Mesenchymal stem cell (in vitro differentiated cells and primary cell): ENCODE data around the gene RAB30.

Experiments used
- DNase-seq: peaks from one replicate; pipeline ENCODE4 v3.0.0-alpha.2; 2013
- H2AFZ ChIP-seq: one replicate; pipeline ENCODE4 v1.6.1; 2013; ENCODE audit warnings: low read depth, mild to moderate bottlenecking, control low read depth, inconsistent platforms, low read length, moderate library complexity
- H2AK5ac ChIP-seq: 2 replicates; pipeline ENCODE4 v1.6.1; 2013; ENCODE audit warnings: low read length, moderate library complexity, mild to moderate bottlenecking, inconsistent platforms; ENCODE audit not compliant: severe bottlenecking
- H2BK120ac ChIP-seq: one replicate; pipeline ENCODE4 v1.6.1; 2013; ENCODE audit warnings: low read depth, mild to moderate bottlenecking, inconsistent platforms, low read length, moderate library complexity
- H2BK12ac ChIP-seq, 2 experiments: one replicate each; pipeline ENCODE4 v1.6.1; 2013; ENCODE audit warnings: inconsistent platforms in 2 of 2, low read length in 2 of 2, mild to moderate bottlenecking in 2 of 2, moderate library complexity in 2 of 2, control low read depth in 1 of 2
- H2BK15ac ChIP-seq: one replicate; pipeline ENCODE4 v1.6.1; 2013; ENCODE audit warnings: mild to moderate bottlenecking, low read depth, inconsistent platforms; ENCODE audit not compliant: poor library complexity, severe bottlenecking
- H2BK5ac ChIP-seq: 2 replicates; pipeline ENCODE4 v1.6.1; 2013; ENCODE audit warnings: low read depth, mild to moderate bottlenecking, low read length, control low read depth, inconsistent platforms; ENCODE audit not compliant: poor library complexity, severe bottlenecking
- H3K14ac ChIP-seq, 2 experiments: one replicate each; pipeline ENCODE4 v1.6.1; 2013; ENCODE audit warnings: inconsistent platforms in 2 of 2, low read length in 2 of 2, control low read depth in 1 of 2, mild to moderate bottlenecking in 1 of 2, moderate library complexity in 1 of 2
- H3K18ac ChIP-seq, 2 experiments: one replicate each; pipeline ENCODE4 v1.6.1; 2013; ENCODE audit warnings: inconsistent platforms in 2 of 2, low read length in 2 of 2, control low read depth in 1 of 2, low read depth in 1 of 2, mild to moderate bottlenecking in 1 of 2
- H3K23ac ChIP-seq, 2 experiments: one replicate each; pipeline ENCODE4 v1.6.1; 2013; ENCODE audit warnings: inconsistent platforms in 2 of 2, low read length in 2 of 2, mild to moderate bottlenecking in 2 of 2, moderate library complexity in 2 of 2, control low read depth in 1 of 2
- H3K27ac ChIP-seq: 2 replicates; pipeline ENCODE4 v1.5.1; 2013; ENCODE audit warnings: mild to moderate bottlenecking, moderate library complexity, low read length, control low read depth, inconsistent platforms; ENCODE audit not compliant: poor library complexity, severe bottlenecking
- H3K27me3 ChIP-seq, 2 experiments: 2 replicates each; pipeline versions ENCODE4 v1.6.1 to v1.7.0; 2013; ENCODE audit warnings: low read length in 2 of 2, mild to moderate bottlenecking in 2 of 2, moderate library complexity in 2 of 2, control low read depth in 1 of 2, inconsistent platforms in 1 of 2; ENCODE audit not compliant: control insufficient read depth in 1 of 2, insufficient read depth in 1 of 2
- H3K36me3 ChIP-seq, 2 experiments: 2 replicates each; pipeline versions ENCODE4 v1.6.1 to v1.7.0; 2013; ENCODE audit warnings: low read length in 2 of 2, control low read depth in 1 of 2, inconsistent platforms in 1 of 2, low read depth in 1 of 2, mild to moderate bottlenecking in 1 of 2; ENCODE audit not compliant: insufficient read depth in 2 of 2, control insufficient read depth in 1 of 2
- H3K4ac ChIP-seq, 2 experiments: one replicate each; pipeline ENCODE4 v1.6.1; 2013; ENCODE audit warnings: inconsistent platforms in 2 of 2, low read length in 2 of 2, mild to moderate bottlenecking in 2 of 2, moderate library complexity in 2 of 2, control low read depth in 1 of 2, low read depth in 1 of 2
- H3K4me1 ChIP-seq: 2 replicates; pipeline ENCODE4 v1.6.1; 2013; ENCODE audit warnings: low read depth, low read length, control low read depth; ENCODE audit not compliant: control insufficient read depth, insufficient read depth
- H3K4me2 ChIP-seq: 2 replicates; pipeline ENCODE4 v1.6.1; 2013; ENCODE audit warnings: low read length, mild to moderate bottlenecking, inconsistent platforms; ENCODE audit not compliant: poor library complexity, severe bottlenecking
- H3K4me3 ChIP-seq, 2 experiments: 2 replicates each; pipeline versions ENCODE4 v1.5.1 to v1.7.0; 2013; ENCODE audit warnings: low read length in 2 of 2, mild to moderate bottlenecking in 2 of 2, control low read depth in 1 of 2, low read depth in 1 of 2; ENCODE audit not compliant: insufficient read depth in 1 of 2
- H3K79me1 ChIP-seq: replicated peaks from 2 replicates; pipeline ENCODE4 v1.6.1; 2013; ENCODE audit warnings: mild to moderate bottlenecking, control low read depth, low read length, inconsistent platforms; ENCODE audit not compliant: poor library complexity, severe bottlenecking
- H3K9ac ChIP-seq: 2 replicates; pipeline ENCODE4 v1.7.0; 2013; ENCODE audit warnings: mild to moderate bottlenecking, low read length, moderate library complexity
- H3K9me3 ChIP-seq: 2 replicates; pipeline ENCODE4 v1.7.0; 2013; ENCODE audit warnings: mild to moderate bottlenecking, low read length; ENCODE audit not compliant: control insufficient read depth
- H4K8ac ChIP-seq: one replicate; pipeline ENCODE4 v1.6.1; 2013; ENCODE audit warnings: inconsistent platforms, mild to moderate bottlenecking, low read length, moderate library complexity
- H4K91ac ChIP-seq: one replicate; pipeline ENCODE4 v1.6.1; 2013; ENCODE audit warnings: mild to moderate bottlenecking, low read length, inconsistent platforms
- WGBS: methylation state at CpG from one replicate; pipeline ENCODE4 v1.1.7; 2013; ENCODE audit warnings: mixed read lengths; 5-methylcytosine and 5-hydroxymethylcytosine counted together

Gene RAB30

GRCh38 chr11:82981852-82982251 lies 89.8 kb downstream of the RAB30 start:
- H3K27ac ChIP-seq: no peak overlapping the region
- no peak overlapping the region for H4K8ac ChIP-seq
- H2BK15ac ChIP-seq: no peak overlapping the region
- no peak overlapping the region for H3K23ac ChIP-seq
- no peak overlapping the region for H3K4me2 ChIP-seq
- WGBS: 86% methylated on average over 5 of the region's 6 CpGs
- H2BK12ac ChIP-seq: no peak overlapping the region
- no peak overlapping the region for H3K9ac ChIP-seq
- H2AK5ac ChIP-seq: peak overlapping the region; percentile 65
- H3K27me3 ChIP-seq: no peaks in the 10 kb centered on the region
- H2AFZ ChIP-seq: no peak overlapping the region
- no peaks in the 10 kb centered on the region for H3K9me3 ChIP-seq
- peaks cover 7 to 46% of the 10 kb centered on the region in 2 experiments for H3K36me3 ChIP-seq
- H3K14ac ChIP-seq: no peak overlapping the region
- no peak overlapping the region for H3K4ac ChIP-seq
- H4K91ac ChIP-seq: no peak overlapping the region
- no peak for DNase-seq
- H3K4me1 ChIP-seq: peaks cover 2% of the 10 kb centered on the region
- no peak overlapping the region for H2BK120ac ChIP-seq
- no peak overlapping the region for H2BK5ac ChIP-seq
- H3K79me1 ChIP-seq: no peaks in the 10 kb centered on the region
- H3K18ac ChIP-seq: no peak overlapping the region
- no peak overlapping the region for H3K4me3 ChIP-seq

GRCh38 chr11:82980947-82981346 lies 90.8 kb downstream of the RAB30 start:
- Histone ChIP-seq H3K18ac (no peak overlapping the region), H3K27ac (peak overlapping the region; percentile 71), H4K8ac (no peak overlapping the region), H3K36me3 (peaks cover 7 to 37% of the 10 kb centered on the region in 2 experiments), H2AFZ (no peak overlapping the region), H3K9ac (no peak overlapping the region), H2BK12ac (no peak overlapping the region), H2BK15ac (no peak overlapping the region), H3K4me3 (no peak overlapping the region), H3K9me3 (no peaks in the 10 kb centered on the region), H2AK5ac (no peak overlapping the region), H3K4ac (no peak overlapping the region), H3K4me2 (no peak overlapping the region), H2BK5ac (no peak overlapping the region), H3K79me1 (no peaks in the 10 kb centered on the region), H3K4me1 (peaks cover 2% of the 10 kb centered on the region), H4K91ac (no peak overlapping the region), H3K27me3 (no peaks in the 10 kb centered on the region), H3K23ac (no peak overlapping the region), H2BK120ac (no peak overlapping the region), H3K14ac (no peak overlapping the region)
- no peak for DNase-seq
- 92% methylated on average over 2 of the region's 4 CpGs for WGBS

- H2BK120ac ChIP-seq: no peak overlapping the region
- no peak overlapping the region for H3K23ac ChIP-seq
- no peaks in the 10 kb centered on the region for H3K9me3 ChIP-seq
- H3K4me1 ChIP-seq: peaks cover 2% of the 10 kb centered on the region
- H4K8ac ChIP-seq: no peak overlapping the region
- DNase-seq: peak; percentile 67
- H3K14ac ChIP-seq: no peak overlapping the region
- H2AK5ac ChIP-seq: no peak overlapping the region
- no peak overlapping the region for H2BK15ac ChIP-seq
- no peak overlapping the region for H3K4me3 ChIP-seq
- no peak overlapping the region for H3K4me2 ChIP-seq
- peak overlapping the region; percentile 50 for H3K9ac ChIP-seq
- H4K91ac ChIP-seq: no peak overlapping the region
- no peak overlapping the region for H2BK12ac ChIP-seq
- no peaks in the 10 kb centered on the region for H3K79me1 ChIP-seq
- H2BK5ac ChIP-seq: no peak overlapping the region
- no peak overlapping the region for H3K4ac ChIP-seq
- H3K36me3 ChIP-seq: peaks cover 5 to 31% of the 10 kb centered on the region in 2 experiments
- H3K27ac ChIP-seq: peak overlapping the region; percentile 84
- no peak overlapping the region for H3K18ac ChIP-seq
- H2AFZ ChIP-seq: no peak overlapping the region
- H3K27me3 ChIP-seq: no peaks in the 10 kb centered on the region
These were observed 91.4 kb downstream of the RAB30 start for GRCh38 chr11:82980292-82980691.

GRCh38 chr11:82979824-82980223 lies 91.9 kb downstream of the RAB30 start:
- no peak for DNase-seq
- H3K79me1 ChIP-seq: no peaks in the 10 kb centered on the region
- H3K14ac ChIP-seq: no peak overlapping the region
- H3K9ac ChIP-seq: peak overlapping the region; percentile 50
- peak overlapping the region; percentile 84 for H3K27ac ChIP-seq
- no peak overlapping the region for H3K4me3 ChIP-seq
- no peak overlapping the region for H2AFZ ChIP-seq
- H2BK5ac ChIP-seq: no peak overlapping the region
- H4K91ac ChIP-seq: no peak overlapping the region
- no peak overlapping the region for H2BK15ac ChIP-seq
- H3K36me3 ChIP-seq: peaks cover 5 to 30% of the 10 kb centered on the region in 2 experiments
- no peak overlapping the region for H3K18ac ChIP-seq
- no peaks in the 10 kb centered on the region for H3K9me3 ChIP-seq
- peak overlapping the region; percentile 61 for H2AK5ac ChIP-seq
- no peaks in the 10 kb centered on the region for H3K27me3 ChIP-seq
- no peak overlapping the region for H4K8ac ChIP-seq
- H2BK120ac ChIP-seq: no peak overlapping the region
- no peak overlapping the region for H3K4ac ChIP-seq
- H3K23ac ChIP-seq: no peak overlapping the region
- peaks cover 2% of the 10 kb centered on the region for H3K4me1 ChIP-seq
- H2BK12ac ChIP-seq: no peak overlapping the region
- H3K4me2 ChIP-seq: no peak overlapping the region
